ENCODE results near the gene CBFA2T3.
"Not testable (repeated sequence)": the region's sequence is repeated elsewhere in the genome, so short reads cannot be mapped to it uniquely, and the experiment has no call there.

Gene CBFA2T3

GRCh38 chr16:89012622-89012995 lies 35.6 kb upstream of the CBFA2T3 start:
- DNase-seq = no peak

GRCh38 chr16:89011909-89012621 lies 35.1 kb upstream of the CBFA2T3 start:
- DNase-seq = no peak

- DNase-seq = no peak
Measured at GRCh38 chr16:89010210-89010925, 33.4 kb upstream of the CBFA2T3 start.

- no peak for DNase-seq
Measured at GRCh38 chr16:89009343-89010209, 32.6 kb upstream of the CBFA2T3 start.

- DNase-seq = not testable (repeated sequence)
Measured at GRCh38 chr16:89008796-89009195, 31.8 kb upstream of the CBFA2T3 start.

GRCh38 chr16:89007371-89008249 lies 30.6 kb upstream of the CBFA2T3 start:
- no peak for DNase-seq

- DNase-seq = no peak
Measured at GRCh38 chr16:89006036-89006752, 29.2 kb upstream of the CBFA2T3 start.

- no peak for DNase-seq
Measured at GRCh38 chr16:89005201-89006035, 28.4 kb upstream of the CBFA2T3 start.

- no peak for DNase-seq
Measured at GRCh38 chr16:89004209-89004831, 27.3 kb upstream of the CBFA2T3 start.

- no peak for DNase-seq
Measured at GRCh38 chr16:89003831-89004208, 26.8 kb upstream of the CBFA2T3 start.

- no peak for DNase-seq
Measured at GRCh38 chr16:89002851-89003830, 26.1 kb upstream of the CBFA2T3 start.

- DNase-seq = not testable (repeated sequence)
Measured at GRCh38 chr16:89002081-89002480, 25.1 kb upstream of the CBFA2T3 start.

GRCh38 chr16:89001117-89002027 lies 24.4 kb upstream of the CBFA2T3 start:
- DNase-seq = no peak

- no peak for DNase-seq
Measured at GRCh38 chr16:89000207-89000959, 23.4 kb upstream of the CBFA2T3 start.

- no peak for DNase-seq
Measured at GRCh38 chr16:88999457-89000206, 22.6 kb upstream of the CBFA2T3 start.

GRCh38 chr16:88995746-88996535 lies 18.9 kb upstream of the CBFA2T3 start:
- no peak for DNase-seq
